Keratinocyte (primary cell): ENCODE measurements around the gene SERPINA5. TPM values are rescaled to one million over a fixed set of nuclear protein-coding genes. Genes with fewer than 3 reads are reported as not detected.

ENCODE experiments used
- DNase-seq: peaks from one replicate; pipeline ENCODE4 v3.0.0-alpha.2; 2011; ENCODE audit warnings: low read depth, missing footprints, low spot score
- FAIRE-seq: peaks from 2 replicates; lab custom pipeline; 2011; peaks lifted over from hg19 to GRCh38; lab: Jason Lieb, UNC
- H2AFZ ChIP-seq: 2 replicates; pipeline ENCODE4 v1.6.0; 2012; ENCODE audit warnings: low read length, control low read depth, inconsistent platforms; ENCODE audit not compliant: control insufficient read depth
- H3K27ac ChIP-seq: 2 replicates; pipeline ENCODE4 v1.5.1; 2011; ENCODE audit warnings: low read length; ENCODE audit not compliant: control insufficient read depth, insufficient read depth
- H3K27me3 ChIP-seq: 3 replicates; pipeline ENCODE4 v1.6.0; 2011; ENCODE audit warnings: low read length; ENCODE audit not compliant: control insufficient read depth, insufficient read depth; ENCODE audit errors: extremely low read depth
- H3K36me3 ChIP-seq, 2 experiments: 2 replicates in 1 of 2; 3 replicates in 1 of 2; pipeline ENCODE4 v1.5.1; 2011; ENCODE audit warnings: low read length in 2 of 2, mild to moderate bottlenecking in 1 of 2; ENCODE audit not compliant: control insufficient read depth in 2 of 2, insufficient read depth in 2 of 2; ENCODE audit errors: extremely low read depth in 1 of 2
- H3K4me1 ChIP-seq: 3 replicates; pipeline ENCODE4 v1.5.1; 2011; ENCODE audit warnings: low read length; ENCODE audit not compliant: control insufficient read depth, insufficient read depth; ENCODE audit errors: extremely low read depth
- H3K4me2 ChIP-seq: 3 replicates; pipeline ENCODE4 v1.6.0; 2011; ENCODE audit warnings: low read depth, low read length; ENCODE audit not compliant: control insufficient read depth, insufficient read depth; ENCODE audit errors: extremely low read depth
- H3K4me3 ChIP-seq, 3 experiments: fragments of 200-600 bp in 1 of 3; sonication (generic) in 1 of 3; 2 replicates in 2 of 3; 3 replicates in 1 of 3; pipeline ENCODE4 v1.5.1; 2011 to 2016; ENCODE audit warnings: low read length in 3 of 3, mild to moderate bottlenecking in 3 of 3, control low read depth in 2 of 3, inconsistent platforms in 1 of 3, low read depth in 1 of 3, mixed read lengths in 1 of 3, mixed run types in 1 of 3, moderate library complexity in 1 of 3; ENCODE audit not compliant: control insufficient read depth in 2 of 3, insufficient read depth in 2 of 3; ENCODE audit errors: extremely low read depth in 1 of 3
- H3K79me2 ChIP-seq: 2 replicates; pipeline ENCODE4 v1.6.0; 2012; ENCODE audit warnings: low read length; ENCODE audit not compliant: control insufficient read depth, insufficient read depth
- H3K9ac ChIP-seq: 3 replicates; pipeline ENCODE4 v1.6.0; 2011; ENCODE audit warnings: low read length; ENCODE audit not compliant: control insufficient read depth, insufficient read depth; ENCODE audit errors: extremely low read depth
- H3K9me1 ChIP-seq: 3 replicates; pipeline ENCODE4 v1.6.0; 2011; ENCODE audit warnings: low read length; ENCODE audit not compliant: control insufficient read depth, insufficient read depth; ENCODE audit errors: extremely low read depth
- H3K9me3 ChIP-seq: 2 replicates; pipeline ENCODE4 v1.5.1; 2012; ENCODE audit warnings: low read depth, low read length; ENCODE audit not compliant: control insufficient read depth
- H4K20me1 ChIP-seq: 3 replicates; pipeline ENCODE4 v1.6.0; 2011; ENCODE audit warnings: low read length; ENCODE audit not compliant: control insufficient read depth, insufficient read depth; ENCODE audit errors: extremely low read depth
- EZH2 ChIP-seq: IDR thresholded peaks from one replicate; pipeline ENCODE4 v1.6.1; 2012; ENCODE audit warnings: inconsistent platforms, mild to moderate bottlenecking, low read length, moderate library complexity
- dilution Hi-C: fragments of 300-500 bp; cut with MboI; formaldehyde crosslinking; loops from one replicate; pipeline ENCODE4 v1.7.0; 2020; ENCODE audit warnings: low sequenced_read_pairs; ENCODE audit not compliant: extremely low pct_ligation_motif_present
- polyA plus RNA-seq, 5 experiments: library from polyadenylated mRNA; depleted of rRNA in 3 of 5; stranded (reverse) in 3 of 5; stranded (forward) in 1 of 5; unstranded in 1 of 5; fragments of >200 nt; gene quantifications; 1 replicate in 1 of 5; 2 replicates in 3 of 5; 3 replicates in 1 of 5; pipeline versions ENCODE4 v1.2.1 to v1.2.3, GENCODE V29; 2011 to 2012; ENCODE audit warnings: missing spikeins in 2 of 5, low read depth in 1 of 5, low replicate concordance in 1 of 5
- TF ChIP-seq, protein P1 (sequence below), 3 experiments: IDR thresholded peaks in 1 of 3; conservative IDR thresholded peaks in 1 of 3; optimal IDR thresholded peaks in 1 of 3; 2 replicates in 2 of 3; 3 replicates in 1 of 3; pipeline versions ENCODE3 to v1.5.1; 2011; ENCODE audit warnings: low read length in 3 of 3, mild to moderate bottlenecking in 3 of 3, moderate library complexity in 2 of 3, control low read depth in 1 of 3, inconsistent platforms in 1 of 3; ENCODE audit not compliant: insufficient read depth in 2 of 3; ENCODE audit errors: extremely low read depth in 1 of 3

SERPINA5 gene
- polyA plus RNA-seq, 1 donor (not counting 4 experiments of a cell fraction or from before 2014, with no cell fraction given): not detected

- Histone ChIP-seq H3K27me3 (no peaks in the 10 kb centered on the region), H3K9me3 (no peaks in the 10 kb centered on the region), H3K27ac (no peak overlapping the region), H3K9me1 (no peaks in the 10 kb centered on the region), H3K9ac (no peak overlapping the region), H3K36me3 (no peaks in the 10 kb centered on the region), H3K4me3 (no peak overlapping the region), H3K4me2 (no peak overlapping the region), H2AFZ (no peak overlapping the region), H3K4me1 (no peaks in the 10 kb centered on the region), H3K79me2 (no peaks in the 10 kb centered on the region), H4K20me1 (no peaks in the 10 kb centered on the region)
- TF ChIP-seq, protein P1, sequence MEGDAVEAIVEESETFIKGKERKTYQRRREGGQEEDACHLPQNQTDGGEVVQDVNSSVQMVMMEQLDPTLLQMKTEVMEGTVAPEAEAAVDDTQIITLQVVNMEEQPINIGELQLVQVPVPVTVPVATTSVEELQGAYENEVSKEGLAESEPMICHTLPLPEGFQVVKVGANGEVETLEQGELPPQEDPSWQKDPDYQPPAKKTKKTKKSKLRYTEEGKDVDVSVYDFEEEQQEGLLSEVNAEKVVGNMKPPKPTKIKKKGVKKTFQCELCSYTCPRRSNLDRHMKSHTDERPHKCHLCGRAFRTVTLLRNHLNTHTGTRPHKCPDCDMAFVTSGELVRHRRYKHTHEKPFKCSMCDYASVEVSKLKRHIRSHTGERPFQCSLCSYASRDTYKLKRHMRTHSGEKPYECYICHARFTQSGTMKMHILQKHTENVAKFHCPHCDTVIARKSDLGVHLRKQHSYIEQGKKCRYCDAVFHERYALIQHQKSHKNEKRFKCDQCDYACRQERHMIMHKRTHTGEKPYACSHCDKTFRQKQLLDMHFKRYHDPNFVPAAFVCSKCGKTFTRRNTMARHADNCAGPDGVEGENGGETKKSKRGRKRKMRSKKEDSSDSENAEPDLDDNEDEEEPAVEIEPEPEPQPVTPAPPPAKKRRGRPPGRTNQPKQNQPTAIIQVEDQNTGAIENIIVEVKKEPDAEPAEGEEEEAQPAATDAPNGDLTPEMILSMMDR (optimal IDR thresholded peaks at IDR 0.05 in 1 of 3, IDR thresholded peaks at IDR 0.05 in 1 of 3, conservative IDR thresholded peaks at IDR 0.05 in 1 of 3; ENCODE audit: extremely low read depth in 1 of 3, insufficient read depth in 2 of 3, low read length in 3 of 3): no peak
- no peak for TF ChIP-seq EZH2
- DNase-seq (no peak), FAIRE-seq (no peak)
- dilution Hi-C loops: no loop called here
Observed at GRCh38 chr14:94640721-94641631, 59.8 kb downstream of the SERPINA5 start.

GRCh38 chr14:94641632-94641955 lies 60.4 kb downstream of the SERPINA5 start:
- dilution Hi-C loops: no loop called here

More at GRCh38 chr14:94641632-94641955, 60.4 kb downstream of the SERPINA5 start:
- Histone ChIP-seq H3K36me3 (no peaks in the 10 kb centered on the region), H3K27me3 (no peaks in the 10 kb centered on the region), H3K9ac (no peak overlapping the region), H3K4me1 (no peaks in the 10 kb centered on the region), H3K9me3 (no peaks in the 10 kb centered on the region), H3K79me2 (no peaks in the 10 kb centered on the region), H3K27ac (no peak overlapping the region), H4K20me1 (no peaks in the 10 kb centered on the region), H3K4me2 (no peak overlapping the region), H3K9me1 (no peaks in the 10 kb centered on the region), H3K4me3 (no peak overlapping the region), H2AFZ (no peak overlapping the region)
- TF ChIP-seq EZH2: no peak
- TF ChIP-seq, protein P1 (optimal IDR thresholded peaks at IDR 0.05 in 1 of 3, IDR thresholded peaks at IDR 0.05 in 1 of 3, conservative IDR thresholded peaks at IDR 0.05 in 1 of 3; ENCODE audit: extremely low read depth in 1 of 3, insufficient read depth in 2 of 3, low read length in 3 of 3): no peak
- DNase-seq (no peak), FAIRE-seq (no peak)

Other genes starting within 250 kb of the SERPINA5 start
- gene SERPINA2, start 214.7 kb upstream of the SERPINA5 start, polyA plus RNA-seq: not detected in 3 replicates
- gene SERPINA1, start 192.8 kb upstream of the SERPINA5 start, polyA plus RNA-seq: 0.48 to 0.71 TPM (median 0.52 TPM) in 3 replicates
- gene SERPINA11, start 128.6 kb upstream of the SERPINA5 start, polyA plus RNA-seq: not detected in 3 replicates
- gene SERPINA9, start 105.2 kb upstream of the SERPINA5 start, polyA plus RNA-seq: 0.05 TPM in 1 of 3 replicates, not detected in the others
- gene SERPINA12, start 72.0 kb upstream of the SERPINA5 start, polyA plus RNA-seq: 0.04 to 0.26 TPM (median 0.07 TPM) in 3 replicates
- not detected in 3 replicates for gene SERPINA4, start 20.0 kb upstream of the SERPINA5 start, polyA plus RNA-seq
- gene SERPINA3, start 31.0 kb downstream of the SERPINA5 start, polyA plus RNA-seq: 0.33 to 1.5 TPM (median 0.50 TPM) in 3 replicates
- not detected in 3 replicates for gene GSC, start 188.7 kb downstream of the SERPINA5 start, polyA plus RNA-seq